HL-60 (cell line): ENCODE results near the gene UFM1.

Experiments
- GABPA ChIP-seq: IDR thresholded peaks from 2 replicates; pipeline ENCODE4 v1.6.1; 2012; ENCODE audit warnings: low read depth
- POLR2AphosphoS5 ChIP-seq: IDR thresholded peaks from 2 replicates; pipeline ENCODE4 v1.6.1; 2012; ENCODE audit warnings: low read depth
- SPI1 ChIP-seq: IDR thresholded peaks from 2 replicates; pipeline ENCODE4 v1.6.1; 2012; ENCODE audit warnings: low read depth, mild to moderate bottlenecking, borderline replicate concordance
- TF ChIP-seq, protein P1 (sequence below): IDR thresholded peaks from one replicate; pipeline ENCODE4 v1.5.1; 2011; ENCODE audit warnings: low read length, control low read depth, inconsistent platforms; ENCODE audit not compliant: insufficient read depth
- TF ChIP-seq, protein P2 (sequence below): IDR thresholded peaks from 2 replicates; pipeline ENCODE4 v1.6.1; 2012; ENCODE audit warnings: low read depth; ENCODE audit not compliant: insufficient replicate concordance

DNA sequence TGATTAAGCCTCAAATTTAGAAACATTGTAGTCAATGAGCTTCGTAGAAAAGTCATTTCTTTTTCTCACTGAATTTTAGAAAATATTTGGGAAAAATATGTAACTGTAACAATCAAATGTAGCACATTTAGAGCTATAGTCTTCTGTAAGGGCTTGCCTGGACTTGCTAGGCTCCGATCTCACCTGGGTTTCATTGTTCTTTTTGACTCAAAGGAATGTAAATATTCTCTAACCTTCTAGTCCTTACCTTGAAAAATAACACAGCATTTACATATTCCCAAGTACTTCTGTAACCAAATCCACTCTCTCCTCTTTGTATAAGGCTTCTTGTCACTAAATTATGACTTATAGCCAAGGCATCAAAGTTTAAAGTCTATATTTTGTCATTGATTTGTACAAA is 2.9 kb upstream of the UFM1 start:
- TF ChIP-seq, protein P1, sequence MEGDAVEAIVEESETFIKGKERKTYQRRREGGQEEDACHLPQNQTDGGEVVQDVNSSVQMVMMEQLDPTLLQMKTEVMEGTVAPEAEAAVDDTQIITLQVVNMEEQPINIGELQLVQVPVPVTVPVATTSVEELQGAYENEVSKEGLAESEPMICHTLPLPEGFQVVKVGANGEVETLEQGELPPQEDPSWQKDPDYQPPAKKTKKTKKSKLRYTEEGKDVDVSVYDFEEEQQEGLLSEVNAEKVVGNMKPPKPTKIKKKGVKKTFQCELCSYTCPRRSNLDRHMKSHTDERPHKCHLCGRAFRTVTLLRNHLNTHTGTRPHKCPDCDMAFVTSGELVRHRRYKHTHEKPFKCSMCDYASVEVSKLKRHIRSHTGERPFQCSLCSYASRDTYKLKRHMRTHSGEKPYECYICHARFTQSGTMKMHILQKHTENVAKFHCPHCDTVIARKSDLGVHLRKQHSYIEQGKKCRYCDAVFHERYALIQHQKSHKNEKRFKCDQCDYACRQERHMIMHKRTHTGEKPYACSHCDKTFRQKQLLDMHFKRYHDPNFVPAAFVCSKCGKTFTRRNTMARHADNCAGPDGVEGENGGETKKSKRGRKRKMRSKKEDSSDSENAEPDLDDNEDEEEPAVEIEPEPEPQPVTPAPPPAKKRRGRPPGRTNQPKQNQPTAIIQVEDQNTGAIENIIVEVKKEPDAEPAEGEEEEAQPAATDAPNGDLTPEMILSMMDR, result no peak
- TF ChIP-seq POLR2AphosphoS5 (no peak), GABPA (no peak), SPI1 (no peak)
- TF ChIP-seq, protein P2, sequence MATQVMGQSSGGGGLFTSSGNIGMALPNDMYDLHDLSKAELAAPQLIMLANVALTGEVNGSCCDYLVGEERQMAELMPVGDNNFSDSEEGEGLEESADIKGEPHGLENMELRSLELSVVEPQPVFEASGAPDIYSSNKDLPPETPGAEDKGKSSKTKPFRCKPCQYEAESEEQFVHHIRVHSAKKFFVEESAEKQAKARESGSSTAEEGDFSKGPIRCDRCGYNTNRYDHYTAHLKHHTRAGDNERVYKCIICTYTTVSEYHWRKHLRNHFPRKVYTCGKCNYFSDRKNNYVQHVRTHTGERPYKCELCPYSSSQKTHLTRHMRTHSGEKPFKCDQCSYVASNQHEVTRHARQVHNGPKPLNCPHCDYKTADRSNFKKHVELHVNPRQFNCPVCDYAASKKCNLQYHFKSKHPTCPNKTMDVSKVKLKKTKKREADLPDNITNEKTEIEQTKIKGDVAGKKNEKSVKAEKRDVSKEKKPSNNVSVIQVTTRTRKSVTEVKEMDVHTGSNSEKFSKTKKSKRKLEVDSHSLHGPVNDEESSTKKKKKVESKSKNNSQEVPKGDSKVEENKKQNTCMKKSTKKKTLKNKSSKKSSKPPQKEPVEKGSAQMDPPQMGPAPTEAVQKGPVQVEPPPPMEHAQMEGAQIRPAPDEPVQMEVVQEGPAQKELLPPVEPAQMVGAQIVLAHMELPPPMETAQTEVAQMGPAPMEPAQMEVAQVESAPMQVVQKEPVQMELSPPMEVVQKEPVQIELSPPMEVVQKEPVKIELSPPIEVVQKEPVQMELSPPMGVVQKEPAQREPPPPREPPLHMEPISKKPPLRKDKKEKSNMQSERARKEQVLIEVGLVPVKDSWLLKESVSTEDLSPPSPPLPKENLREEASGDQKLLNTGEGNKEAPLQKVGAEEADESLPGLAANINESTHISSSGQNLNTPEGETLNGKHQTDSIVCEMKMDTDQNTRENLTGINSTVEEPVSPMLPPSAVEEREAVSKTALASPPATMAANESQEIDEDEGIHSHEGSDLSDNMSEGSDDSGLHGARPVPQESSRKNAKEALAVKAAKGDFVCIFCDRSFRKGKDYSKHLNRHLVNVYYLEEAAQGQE, result no peak
